Fibroblast of the aortic adventitia (primary cell): ENCODE results near the gene RHEBL1. TPM values are rescaled to one million over a fixed set of nuclear protein-coding genes. Genes with fewer than 3 reads are reported as not detected.
"Not testable (repeated sequence)": the region's sequence is repeated elsewhere in the genome, so short reads cannot be mapped to it uniquely, and the experiment has no call there.

Experiments used
- DNase-seq: peaks from one replicate; pipeline ENCODE4 v3.0.0-alpha.2; 2010; ENCODE audit warnings: low read depth
- H3K4me3 ChIP-seq: 2 replicates; pipeline ENCODE4 v1.5.1; 2011; ENCODE audit warnings: low read depth, mild to moderate bottlenecking, control low read depth, low read length, moderate library complexity
- CTCF ChIP-seq: IDR thresholded peaks from 2 replicates; pipeline ENCODE4 v1.5.1; 2011; ENCODE audit warnings: mild to moderate bottlenecking, low read length, control low read depth, inconsistent platforms; ENCODE audit not compliant: insufficient read depth
- total RNA-seq: library from RNA; depleted of rRNA; stranded (reverse); fragments of >200 nt; gene quantifications from 2 replicates; pipeline ENCODE4 v1.2.3, GENCODE V29; 2012; ENCODE audit warnings: low replicate concordance

Gene RHEBL1
- total RNA-seq, 1 donor = 0.54 TPM

GRCh38 chr12:49070971-49071370 lies 1.2 kb upstream of the RHEBL1 start:
- no peak for DNase-seq
- TF ChIP-seq CTCF = no peak
- H3K4me3 ChIP-seq = no peak overlapping the region

GRCh38 chr12:49068879-49069506 lies 786 bp downstream of the RHEBL1 start:
- DNase-seq = no peak
- no peak for TF ChIP-seq CTCF
- H3K4me3 ChIP-seq = peak overlapping the region; percentile 86

GRCh38 chr12:49066120-49066519 lies 3.7 kb downstream of the RHEBL1 start:
- H3K4me3 ChIP-seq = no peak overlapping the region
- no peak for TF ChIP-seq CTCF
- DNase-seq = no peak

DNA sequence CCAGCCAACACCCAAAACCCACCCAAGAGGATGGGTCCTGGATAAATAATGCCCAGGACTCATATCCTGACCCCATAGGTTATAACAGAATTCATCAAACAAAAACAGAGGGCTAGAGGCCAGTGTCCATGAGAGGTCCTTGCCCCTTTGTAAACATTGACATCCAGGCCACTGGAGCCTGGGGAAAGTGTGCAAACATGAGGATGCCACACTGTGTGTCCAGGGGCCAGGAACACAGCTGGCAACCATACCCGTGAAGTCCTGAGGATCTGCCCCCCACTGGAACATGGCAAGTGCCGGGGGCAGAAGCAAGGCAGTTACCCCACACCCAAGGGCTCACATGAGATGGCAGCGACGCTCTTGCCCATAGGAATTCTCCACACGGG lies 5.0 kb downstream of the RHEBL1 start:
- H3K4me3 ChIP-seq = no peak overlapping the region
- no peak for TF ChIP-seq CTCF
- no peak for DNase-seq

GRCh38 chr12:49061916-49062315 lies 7.9 kb downstream of the RHEBL1 start:
- H3K4me3 ChIP-seq, DNase-seq: not testable (repeated sequence)

GRCh38 chr12:49061157-49061650 lies 8.6 kb downstream of the RHEBL1 start:
- H3K4me3 ChIP-seq = peak overlapping the region; percentile 91
- no peak for DNase-seq
- TF ChIP-seq CTCF = no peak

GRCh38 chr12:49060237-49061156 lies 9.3 kb downstream of the RHEBL1 start, which contains the start of gene KMT2D:
Gene KMT2D (minus strand): TSS chr12:49060794. CDS start chr12:49055324, 5,470 bp downstream.
- peak within 1 kb of the TSS; percentile 91 for H3K4me3 ChIP-seq
- TF ChIP-seq CTCF = peak; percentile 54
- DNase-seq = peak; percentile 96
